Measurements from ENCODE around the gene ORAI2. TPM values are rescaled to one million over a fixed set of nuclear protein-coding genes. Genes with fewer than 3 reads are reported as not detected.
"Not testable (repeated sequence)": the region's sequence is repeated elsewhere in the genome, so short reads cannot be mapped to it uniquely, and the experiment has no call there.

The ORAI2 gene
- total RNA-seq, 4 donors from 2014 or later: 2.7 to 6.8 (median 6.4) TPM

DNA sequence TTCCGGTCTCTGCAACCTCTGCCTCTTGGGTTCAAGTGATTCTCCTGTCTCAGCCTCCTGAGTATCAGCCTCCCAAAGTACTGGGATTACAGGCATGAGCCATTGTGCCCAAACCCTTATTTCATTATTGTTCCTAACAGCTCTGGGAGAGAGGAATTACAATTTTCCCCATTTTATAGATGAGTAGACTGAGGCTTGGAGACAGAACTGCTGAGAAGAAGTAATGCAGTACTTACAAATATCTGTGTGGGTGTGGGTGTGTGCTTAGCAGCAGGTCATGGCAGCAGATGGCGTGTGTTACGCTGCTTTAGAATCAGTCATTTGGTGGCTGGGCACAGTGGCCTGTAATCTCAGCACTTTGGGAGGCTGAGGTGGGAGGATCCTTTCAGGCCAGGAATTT lies 29.8 kb upstream of the ORAI2 start:
- no peak overlapping the region for H3K4me3 ChIP-seq (ENCODE audit: low read depth, poor library complexity, severe bottlenecking)
- TF ChIP-seq, protein P1, sequence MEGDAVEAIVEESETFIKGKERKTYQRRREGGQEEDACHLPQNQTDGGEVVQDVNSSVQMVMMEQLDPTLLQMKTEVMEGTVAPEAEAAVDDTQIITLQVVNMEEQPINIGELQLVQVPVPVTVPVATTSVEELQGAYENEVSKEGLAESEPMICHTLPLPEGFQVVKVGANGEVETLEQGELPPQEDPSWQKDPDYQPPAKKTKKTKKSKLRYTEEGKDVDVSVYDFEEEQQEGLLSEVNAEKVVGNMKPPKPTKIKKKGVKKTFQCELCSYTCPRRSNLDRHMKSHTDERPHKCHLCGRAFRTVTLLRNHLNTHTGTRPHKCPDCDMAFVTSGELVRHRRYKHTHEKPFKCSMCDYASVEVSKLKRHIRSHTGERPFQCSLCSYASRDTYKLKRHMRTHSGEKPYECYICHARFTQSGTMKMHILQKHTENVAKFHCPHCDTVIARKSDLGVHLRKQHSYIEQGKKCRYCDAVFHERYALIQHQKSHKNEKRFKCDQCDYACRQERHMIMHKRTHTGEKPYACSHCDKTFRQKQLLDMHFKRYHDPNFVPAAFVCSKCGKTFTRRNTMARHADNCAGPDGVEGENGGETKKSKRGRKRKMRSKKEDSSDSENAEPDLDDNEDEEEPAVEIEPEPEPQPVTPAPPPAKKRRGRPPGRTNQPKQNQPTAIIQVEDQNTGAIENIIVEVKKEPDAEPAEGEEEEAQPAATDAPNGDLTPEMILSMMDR (IDR thresholded peaks at IDR 0.05): no peak
- TF ChIP-seq POLR2A (IDR thresholded peaks at IDR 0.05): no peak
- DNase-seq (ENCODE audit: low spot score in 2 of 2): no peak
- intact Hi-C loops (cut with DNase I; ENCODE audit: low total_unique reads): no loop called here
- WGBS, 2 donors: 92 to 98% methylated on average over 3 of the region's 3 CpGs

DNA sequence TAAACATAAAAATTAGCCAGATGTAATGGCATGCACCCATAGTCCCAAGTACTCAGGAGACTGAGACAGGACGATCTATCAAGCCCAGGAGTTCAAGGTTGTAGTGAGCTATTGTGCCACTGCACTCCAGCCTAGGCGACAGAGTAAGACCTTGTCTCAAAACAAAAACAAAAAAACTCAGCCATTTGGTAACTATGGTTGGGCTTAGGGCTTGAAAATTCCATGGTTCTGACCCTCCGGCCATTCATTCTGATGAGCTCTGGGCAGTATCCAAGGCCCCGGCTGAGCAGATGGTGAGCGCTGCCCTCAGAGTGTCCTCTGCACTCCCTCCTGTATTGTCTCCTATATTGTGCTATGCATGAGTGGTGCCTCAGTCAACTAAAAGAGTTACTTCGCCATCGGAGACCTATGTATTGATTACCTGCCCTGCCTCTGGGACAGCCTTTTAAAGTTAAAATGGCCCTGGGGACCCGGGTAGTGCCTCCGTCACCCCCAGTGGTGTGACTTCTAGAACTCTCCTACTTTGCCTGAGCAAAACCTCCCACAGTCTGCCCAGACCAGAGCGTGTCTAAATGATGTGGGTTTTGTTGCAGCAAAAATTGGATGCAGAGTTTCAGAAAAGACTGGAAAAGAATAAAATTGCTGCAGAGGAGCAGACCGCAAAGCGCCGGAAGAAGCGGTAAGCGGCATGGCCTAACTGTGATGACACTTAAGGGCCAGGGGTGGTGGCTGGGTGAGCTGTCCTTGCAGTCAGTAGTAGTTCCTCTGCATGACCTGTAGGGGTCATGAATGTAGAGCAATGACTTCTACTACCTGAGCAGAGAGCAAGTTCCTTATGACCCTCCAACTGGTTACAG lies 29.1 kb upstream of the ORAI2 start:
- DNase-seq (ENCODE audit: low spot score in 2 of 2): no peak
- H3K4me3 ChIP-seq (ENCODE audit: low read depth, poor library complexity, severe bottlenecking): no peak overlapping the region
- intact Hi-C loops (cut with DNase I; ENCODE audit: low total_unique reads): no loop called here
- TF ChIP-seq, protein P1 (IDR thresholded peaks at IDR 0.05): no peak
- no peak for TF ChIP-seq POLR2A (IDR thresholded peaks at IDR 0.05)
- WGBS, 2 donors: 77 to 82% methylated on average over 15 of the region's 15 CpGs

DNA sequence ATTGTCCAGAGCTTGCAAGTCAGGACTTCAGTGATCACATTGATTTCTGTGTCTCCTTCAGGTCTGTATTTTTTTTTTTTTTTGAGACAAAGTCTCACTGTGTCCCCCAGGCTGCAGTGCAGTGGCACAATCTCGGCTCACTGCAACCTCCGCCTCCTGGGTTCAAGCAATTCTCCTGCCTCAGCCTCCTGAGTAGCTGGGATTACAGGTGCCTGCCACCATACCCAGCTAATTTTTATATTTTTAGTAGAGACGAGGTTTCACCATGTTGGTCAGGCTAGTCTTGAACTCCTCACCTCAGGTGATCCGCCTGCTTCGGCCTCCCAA lies 28.6 kb upstream of the ORAI2 start:
- intact Hi-C loops (cut with DNase I; ENCODE audit: low total_unique reads); H3K4me3 ChIP-seq (ENCODE audit: low read depth, poor library complexity, severe bottlenecking); DNase-seq (ENCODE audit: low spot score in 2 of 2): not testable (repeated sequence)
- WGBS, 2 donors: 96% methylated on average over 5 of the region's 5 CpGs

DNA sequence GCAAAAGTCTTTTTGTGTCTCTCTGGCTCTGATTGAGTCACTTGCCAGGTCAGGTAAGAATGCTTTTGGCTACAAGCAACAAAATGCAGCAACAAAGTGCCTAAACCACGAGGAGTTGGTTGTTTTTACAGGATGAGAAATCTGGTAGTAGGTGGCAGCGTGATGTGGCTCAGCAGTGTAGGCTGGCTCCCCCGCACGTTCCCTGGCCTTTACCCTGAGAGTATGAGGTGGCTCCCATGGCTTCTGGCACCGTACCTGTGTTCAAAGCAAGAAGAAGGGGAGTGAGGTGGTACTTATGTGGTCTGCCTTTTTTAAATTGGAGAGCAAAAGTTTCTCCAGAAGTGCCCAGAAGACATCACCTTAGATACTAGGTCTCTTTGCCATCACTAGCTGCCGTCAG lies 25.5 kb upstream of the ORAI2 start:
- H3K4me3 ChIP-seq (ENCODE audit: low read depth, poor library complexity, severe bottlenecking): no peak overlapping the region
- no peak for DNase-seq (ENCODE audit: low spot score in 2 of 2)
- TF ChIP-seq, protein P1 (IDR thresholded peaks at IDR 0.05): no peak
- TF ChIP-seq POLR2A (IDR thresholded peaks at IDR 0.05): no peak
- intact Hi-C loops (cut with DNase I; ENCODE audit: low total_unique reads): no loop called here
- WGBS, 2 donors: 96 to 97% methylated on average over 6 of the region's 6 CpGs

DNA sequence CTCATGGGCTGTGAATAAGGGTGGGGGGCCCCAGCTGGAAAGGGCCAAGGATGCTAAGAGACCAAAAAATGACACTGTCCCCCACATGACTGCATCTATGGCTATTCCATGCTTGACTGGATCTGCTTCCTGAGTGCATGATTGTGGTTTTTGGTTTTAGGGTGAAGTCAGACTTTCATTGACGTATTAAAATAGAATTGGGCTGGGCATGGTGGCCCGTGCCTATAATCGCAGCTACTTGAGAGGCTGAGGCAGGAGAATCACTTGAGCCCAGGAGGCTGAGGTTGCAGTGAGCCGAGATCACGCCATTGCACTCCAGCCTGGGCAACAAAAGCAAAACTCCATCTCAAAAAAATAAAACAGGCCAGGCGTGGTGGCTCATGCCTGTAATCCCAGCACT lies 24.8 kb upstream of the ORAI2 start:
- intact Hi-C loops (cut with DNase I; ENCODE audit: low total_unique reads); DNase-seq (ENCODE audit: low spot score in 2 of 2); H3K4me3 ChIP-seq (ENCODE audit: low read depth, poor library complexity, severe bottlenecking): not testable (repeated sequence)
- WGBS, 2 donors: 97 to 100% methylated on average over 6 of the region's 6 CpGs

DNA sequence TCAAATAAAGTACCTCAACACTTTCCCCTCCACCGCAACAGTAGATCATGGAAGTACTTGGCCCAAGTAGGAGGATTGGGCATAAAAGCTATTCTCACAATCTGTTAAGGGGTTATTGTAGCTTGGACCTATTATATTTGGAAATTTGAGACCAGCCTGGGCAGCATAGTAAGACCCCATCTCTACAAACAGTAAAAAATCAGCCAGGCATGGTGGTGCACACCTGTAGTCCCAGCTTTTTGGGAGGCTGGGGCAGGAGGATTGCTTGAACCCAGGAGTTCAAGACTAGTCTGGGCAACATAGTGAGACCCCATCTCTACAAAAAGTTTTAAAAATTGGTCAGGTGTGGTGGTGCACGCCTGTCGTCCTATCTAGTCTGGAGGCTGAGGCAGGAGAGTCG lies 24.0 kb upstream of the ORAI2 start:
- intact Hi-C loops (cut with DNase I; ENCODE audit: low total_unique reads): no loop called here
- DNase-seq (ENCODE audit: low spot score in 2 of 2): no peak
- WGBS, 2 donors: 96% methylated on average over 4 of the region's 4 CpGs
- no peak overlapping the region for H3K4me3 ChIP-seq (ENCODE audit: low read depth, poor library complexity, severe bottlenecking)
- TF ChIP-seq, protein P1 (IDR thresholded peaks at IDR 0.05): no peak
- no peak for TF ChIP-seq POLR2A (IDR thresholded peaks at IDR 0.05)

DNA sequence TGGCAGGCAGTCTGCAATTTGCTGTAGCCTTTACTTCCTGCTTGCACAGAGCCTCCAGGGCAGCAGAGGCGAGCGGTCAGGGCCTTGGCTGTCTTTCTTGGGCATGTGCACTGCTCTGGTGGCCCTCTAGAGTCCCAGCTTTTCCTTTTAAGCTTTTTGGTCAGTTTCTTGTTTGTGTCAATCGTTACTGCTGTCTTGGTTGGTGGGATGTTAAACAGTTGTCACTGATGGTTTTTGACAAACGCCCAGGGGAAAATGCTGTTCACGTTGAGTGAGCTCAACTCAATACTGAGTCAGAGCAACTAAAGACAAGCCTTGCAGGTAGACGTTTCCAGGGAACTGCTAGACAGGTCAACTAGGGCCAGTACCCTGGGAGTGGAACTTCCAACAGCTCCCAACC lies 23.3 kb upstream of the ORAI2 start:
- TF ChIP-seq, protein P1 (IDR thresholded peaks at IDR 0.05): no peak
- TF ChIP-seq POLR2A (IDR thresholded peaks at IDR 0.05): no peak
- H3K4me3 ChIP-seq (ENCODE audit: low read depth, poor library complexity, severe bottlenecking): no peak overlapping the region
- no peak for DNase-seq (ENCODE audit: low spot score in 2 of 2)
- intact Hi-C loops (cut with DNase I; ENCODE audit: low total_unique reads): no loop called here
- WGBS, 2 donors: 67 to 70% methylated on average over 6 of the region's 6 CpGs

Data from lower leg skin (tissue), 4 donors.